HEK293 (cell line): ENCODE results near the gene NCF2.
A peak's percentile ranks its signal among the peaks of the same experiment; 100 is the strongest.

Experiments
- CTCF ChIA-PET: fragments of 350-600 bp; formaldehyde crosslinking; extraction: SDS; loops from one replicate; lab custom pipeline; 2021; ENCODE audit warnings: antibody characterized with exemption; lab: Yijun Ruan, JAX
- POLR2A ChIA-PET: fragments of 300-600 bp; formaldehyde crosslinking; extraction: SDS; loops from one replicate; lab custom pipeline; 2020; ENCODE audit warnings: antibody characterized with exemption, inconsistent platforms; lab: Yijun Ruan, JAX
- H3K27ac ChIP-seq: fragments of 200-500 bp; sonication (Bioruptor generic); 2 replicates; pipeline ENCODE4 v1.5.1; 2014; ENCODE audit warnings: low read depth, low read length, control low read depth, inconsistent platforms; ENCODE audit errors: extremely low read depth
- H3K36me3 ChIP-seq, 2 experiments: fragments of 200-500 bp in 1 of 2; sonication (Bioruptor generic) in 1 of 2; 1 replicate in 1 of 2; 2 replicates in 1 of 2; pipeline ENCODE4 v1.5.1; 2014 to 2017; ENCODE audit warnings: inconsistent platforms in 2 of 2, low read length in 2 of 2; ENCODE audit not compliant: control insufficient read depth in 2 of 2, insufficient read depth in 1 of 2
- H3K4me1 ChIP-seq: fragments of 200-500 bp; sonication (Bioruptor generic); 2 replicates; pipeline ENCODE4 v1.5.1; 2014; ENCODE audit warnings: mild to moderate bottlenecking, low read length, inconsistent platforms; ENCODE audit not compliant: control insufficient read depth, insufficient read depth
- H3K4me3 ChIP-seq: 2 replicates; pipeline ENCODE4 v1.5.1; 2011; ENCODE audit warnings: low read depth, mild to moderate bottlenecking, control low read depth, low read length, moderate library complexity
- H3K9me3 ChIP-seq: fragments of 200-500 bp; sonication (Bioruptor generic); 2 replicates; pipeline ENCODE4 v1.5.1; 2014; ENCODE audit warnings: low read depth, low read length, inconsistent platforms; ENCODE audit not compliant: control insufficient read depth, insufficient read depth
- INSM2 ChIP-seq: fragments of 450-650 bp; formaldehyde crosslinking; IDR thresholded peaks from 2 replicates; pipeline ENCODE4 v1.5.1; 2016; ENCODE audit warnings: missing biosample characterization, missing genetic modification characterization
- KLF17 ChIP-seq: fragments of 450-650 bp; formaldehyde crosslinking; IDR thresholded peaks from 2 replicates; pipeline ENCODE4 v1.5.1; 2016; ENCODE audit warnings: missing biosample characterization, missing genetic modification characterization
- KLF9 ChIP-seq: fragments of 450-650 bp; formaldehyde crosslinking; IDR thresholded peaks from 2 replicates; pipeline ENCODE4 v1.5.1; 2016; ENCODE audit warnings: missing biosample characterization, missing genetic modification characterization, low read depth
- PRDM2 ChIP-seq: fragments of 450-650 bp; formaldehyde crosslinking; IDR thresholded peaks from 2 replicates; pipeline ENCODE4 v1.5.1; 2016; ENCODE audit warnings: missing biosample characterization, missing genetic modification characterization, borderline replicate concordance
- SCRT1 ChIP-seq: fragments of 450-650 bp; formaldehyde crosslinking; IDR thresholded peaks from 2 replicates; pipeline ENCODE4 v1.5.1; 2016; ENCODE audit warnings: missing biosample characterization, missing genetic modification characterization, borderline replicate concordance
- SETDB1 ChIP-seq: IDR thresholded peaks from one replicate; pipeline ENCODE4 v1.6.1; 2017; ENCODE audit warnings: mild to moderate bottlenecking, low read length, moderate library complexity, mixed read lengths; ENCODE audit not compliant: insufficient read length
- ZBTB8A ChIP-seq: fragments of 450-650 bp; formaldehyde crosslinking; IDR thresholded peaks from 2 replicates; pipeline ENCODE4 v1.5.1; 2016; ENCODE audit warnings: missing biosample characterization, missing genetic modification characterization
- ZNF10 ChIP-seq: fragments of 450-650 bp; formaldehyde crosslinking; IDR thresholded peaks from 2 replicates; pipeline ENCODE4 v1.5.1; 2017; ENCODE audit warnings: missing biosample characterization, missing genetic modification characterization
- ZNF114 ChIP-seq: fragments of 450-650 bp; formaldehyde crosslinking; IDR thresholded peaks from 2 replicates; pipeline ENCODE4 v1.5.0; 2017; ENCODE audit warnings: missing biosample characterization, missing genetic modification characterization
- ZNF138 ChIP-seq: fragments of 450-650 bp; formaldehyde crosslinking; IDR thresholded peaks from 2 replicates; pipeline ENCODE4 v1.5.1; 2016; ENCODE audit warnings: missing biosample characterization, missing genetic modification characterization, borderline replicate concordance
- ZNF155 ChIP-seq: fragments of 450-650 bp; formaldehyde crosslinking; IDR thresholded peaks from 2 replicates; pipeline ENCODE4 v1.5.1; 2016; ENCODE audit warnings: missing biosample characterization, missing genetic modification characterization
- ZNF19 ChIP-seq: fragments of 450-650 bp; formaldehyde crosslinking; IDR thresholded peaks from 2 replicates; pipeline ENCODE4; 2016; ENCODE audit warnings: missing biosample characterization, missing genetic modification characterization, low read depth
- ZNF202 ChIP-seq: fragments of 450-650 bp; formaldehyde crosslinking; IDR thresholded peaks from 2 replicates; pipeline ENCODE4 v1.5.1; 2016; ENCODE audit warnings: missing biosample characterization, missing genetic modification characterization, borderline replicate concordance
- ZNF211 ChIP-seq: fragments of 450-650 bp; formaldehyde crosslinking; IDR thresholded peaks from 2 replicates; pipeline ENCODE4 v1.5.1; 2016; ENCODE audit warnings: low read depth, missing biosample characterization, missing genetic modification characterization
- ZNF311 ChIP-seq: fragments of 450-650 bp; formaldehyde crosslinking; IDR thresholded peaks from 2 replicates; pipeline ENCODE4 v1.5.1; 2017; ENCODE audit warnings: missing biosample characterization, missing genetic modification characterization, borderline replicate concordance
- ZNF324 ChIP-seq: fragments of 450-650 bp; formaldehyde crosslinking; IDR thresholded peaks from 2 replicates; pipeline ENCODE4 v1.5.1; 2016; ENCODE audit warnings: missing biosample characterization, missing genetic modification characterization
- ZNF335 ChIP-seq: fragments of 450-650 bp; formaldehyde crosslinking; conservative IDR thresholded peaks from 2 replicates; pipeline ENCODE4 v1.5.1; 2016; ENCODE audit warnings: missing biosample characterization, missing genetic modification characterization
- ZNF341 ChIP-seq: fragments of 450-650 bp; formaldehyde crosslinking; IDR thresholded peaks from 2 replicates; pipeline ENCODE4; 2016; ENCODE audit warnings: low read depth, missing biosample characterization, missing genetic modification characterization
- ZNF350 ChIP-seq: fragments of 450-650 bp; formaldehyde crosslinking; IDR thresholded peaks from 2 replicates; pipeline ENCODE4 v1.5.0; 2017; ENCODE audit warnings: missing biosample characterization, mild to moderate bottlenecking, missing genetic modification characterization
- ZNF426 ChIP-seq: fragments of 450-650 bp; formaldehyde crosslinking; IDR thresholded peaks from 2 replicates; pipeline ENCODE4 v1.5.1; 2017; ENCODE audit warnings: missing biosample characterization, missing genetic modification characterization, mild to moderate bottlenecking, inconsistent platforms, moderate library complexity
- ZNF510 ChIP-seq: fragments of 450-650 bp; formaldehyde crosslinking; IDR thresholded peaks from 2 replicates; pipeline ENCODE4 v1.5.1; 2018; ENCODE audit warnings: mild to moderate bottlenecking, missing genetic modification characterization, missing biosample characterization; ENCODE audit not compliant: insufficient replicate concordance
- ZNF600 ChIP-seq: fragments of 450-650 bp; formaldehyde crosslinking; IDR thresholded peaks from 2 replicates; pipeline ENCODE4 v1.5.1; 2016; ENCODE audit warnings: missing biosample characterization, missing genetic modification characterization
- ZNF624 ChIP-seq: fragments of 450-650 bp; formaldehyde crosslinking; IDR thresholded peaks from 2 replicates; pipeline ENCODE4 v1.5.1; 2017; ENCODE audit warnings: missing biosample characterization, missing genetic modification characterization
- ZNF707 ChIP-seq: fragments of 450-650 bp; formaldehyde crosslinking; IDR thresholded peaks from 2 replicates; pipeline ENCODE4 v1.5.1; 2016; ENCODE audit warnings: missing biosample characterization, missing genetic modification characterization
- ZNF837 ChIP-seq: fragments of 450-650 bp; formaldehyde crosslinking; IDR thresholded peaks from 2 replicates; pipeline ENCODE4 v1.5.1; 2016; ENCODE audit warnings: missing biosample characterization, missing genetic modification characterization
- TF ChIP-seq, protein P1 (sequence below): fragments of 450-650 bp; formaldehyde crosslinking; IDR thresholded peaks from 2 replicates; pipeline ENCODE4 v1.5.1; 2016; ENCODE audit warnings: missing biosample characterization, missing genetic modification characterization

Gene NCF2

DNA sequence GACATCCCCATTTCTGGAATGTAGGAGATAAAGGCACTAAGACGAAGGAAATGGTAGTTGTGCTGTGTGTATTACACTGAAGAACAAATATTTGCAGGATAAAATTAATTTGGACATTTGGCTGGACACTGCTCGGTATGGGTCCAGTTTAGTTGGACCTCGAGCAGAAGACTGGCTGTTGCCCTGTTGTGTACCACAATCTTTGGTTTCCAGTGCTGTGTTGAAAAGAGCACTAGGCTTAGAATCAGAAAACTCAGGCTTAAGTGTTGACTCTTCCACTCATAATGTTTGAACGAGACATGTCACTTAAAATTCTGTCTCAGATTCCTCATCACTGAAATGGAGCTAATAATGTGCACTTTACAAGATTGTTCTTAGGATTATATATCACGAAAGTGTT is 46.5 kb upstream of the NCF2 start:
- CTCF ChIA-PET, result interaction anchor here (0.6 to 2.2 kb wide), 3 partner anchors 19 to 355 kb away, joined by 3 to 16 read pairs (median 3); no protein-coding TSS in a partner anchor
- H3K27ac ChIP-seq, result no peak overlapping the region
- POLR2A ChIA-PET, result no interaction called here
- H3K36me3 ChIP-seq, result peaks cover 0 to 3% of the 10 kb centered on the region in 2 experiments; a peak in 1 of 3 replicates
- peak overlapping the region; percentile 96 for H3K4me3 ChIP-seq
- H3K9me3 ChIP-seq, result no peaks in the 10 kb centered on the region
- TF ChIP-seq ZNF138 (tag by site-specific recombination) (no peak), ZNF837 (tag by site-specific recombination) (no peak), ZBTB8A (tag by site-specific recombination) (no peak), ZNF311 (tag by site-specific recombination) (no peak), ZNF114 (tag by site-specific recombination) (no peak), SCRT1 (tag by site-specific recombination) (no peak), ZNF707 (no peak), ZNF211 (tag by site-specific recombination) (no peak), ZNF350 (tag by site-specific recombination) (no peak), ZNF19 (tag by site-specific recombination) (no peak), ZNF510 (tag by site-specific recombination) (no peak), KLF9 (tag by site-specific recombination) (no peak)
- peaks cover 14% of the 10 kb centered on the region; the same call in 1 of the 2 replicates for H3K4me1 ChIP-seq

DNA sequence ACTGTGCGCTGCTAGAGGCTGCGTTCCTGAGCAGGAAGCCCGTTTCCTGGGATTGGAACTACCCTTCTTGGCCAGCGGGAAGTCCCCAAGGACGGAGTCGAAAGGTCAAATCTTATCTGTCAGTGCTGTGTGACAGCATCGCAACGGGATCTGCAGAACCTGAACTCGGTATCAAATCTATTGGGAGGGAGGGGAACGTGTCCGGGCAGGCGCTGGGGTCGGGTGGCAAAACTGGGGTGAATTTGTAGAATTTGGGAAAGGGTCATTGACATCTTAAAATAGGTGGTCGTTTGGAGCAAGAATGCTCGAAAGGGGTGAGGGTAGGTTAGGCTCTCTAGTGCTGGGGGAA is 46.0 kb upstream of the NCF2 start:
- peak overlapping the region; percentile 96 for H3K4me3 ChIP-seq
- no peaks in the 10 kb centered on the region for H3K9me3 ChIP-seq
- H3K36me3 ChIP-seq, result peaks cover 0 to 3% of the 10 kb centered on the region in 2 experiments; a peak in 1 of 3 replicates
- no peak overlapping the region for H3K27ac ChIP-seq
- ChIA-PET POLR2A (interaction anchor here (1.5 kb wide), 1 partner anchor 415 kb away, joined by 4 read pairs; the partner anchor contains the start of gene TSEN15), CTCF (no interaction called here)
- peaks cover 14% of the 10 kb centered on the region; the same call in 1 of the 2 replicates for H3K4me1 ChIP-seq
- TF ChIP-seq SETDB1, result no peak
- TF ChIP-seq ZNF202 (tag by site-specific recombination), result no peak
- TF ChIP-seq ZNF341 (tag by site-specific recombination), result no peak
- peak; percentile 43 for TF ChIP-seq ZNF335 (tag by site-specific recombination)
- TF ChIP-seq, protein P1, sequence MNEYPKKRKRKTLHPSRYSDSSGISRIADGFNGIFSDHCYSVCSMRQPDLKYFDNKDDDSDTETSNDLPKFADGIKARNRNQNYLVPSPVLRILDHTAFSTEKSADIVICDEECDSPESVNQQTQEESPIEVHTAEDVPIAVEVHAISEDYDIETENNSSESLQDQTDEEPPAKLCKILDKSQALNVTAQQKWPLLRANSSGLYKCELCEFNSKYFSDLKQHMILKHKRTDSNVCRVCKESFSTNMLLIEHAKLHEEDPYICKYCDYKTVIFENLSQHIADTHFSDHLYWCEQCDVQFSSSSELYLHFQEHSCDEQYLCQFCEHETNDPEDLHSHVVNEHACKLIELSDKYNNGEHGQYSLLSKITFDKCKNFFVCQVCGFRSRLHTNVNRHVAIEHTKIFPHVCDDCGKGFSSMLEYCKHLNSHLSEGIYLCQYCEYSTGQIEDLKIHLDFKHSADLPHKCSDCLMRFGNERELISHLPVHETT, result peak; percentile 43; the same call in 1 of the 2 replicates
- TF ChIP-seq ZNF324, result no peak
- TF ChIP-seq KLF17 (tag by site-specific recombination), result no peak
- no peak for TF ChIP-seq ZNF155 (tag by site-specific recombination)
- 0 out of 2 replicates have a peak, but pooled peaks have one; percentile 31 for TF ChIP-seq INSM2 (tag by site-specific recombination)
- no peak for TF ChIP-seq ZNF10 (tag by site-specific recombination)
- TF ChIP-seq ZNF600 (tag by site-specific recombination), result peak; percentile 10; the same call in 1 of the 2 replicates
- TF ChIP-seq ZNF624, result no peak
- peak; percentile 96; the same call in 1 of the 2 replicates for TF ChIP-seq PRDM2 (tag by site-specific recombination)
- no peak for TF ChIP-seq ZNF426 (tag by site-specific recombination)
